ENCODE measurements around the gene EXOSC5.

GRCh38 chr19:41376998-41377365 is 20.2 kb downstream of the EXOSC5 start:
- TF ChIP-seq BHLHE40 (IDR thresholded peaks at IDR 0.05; ENCODE audit: borderline replicate concordance) (no peak), CTBP1 (IDR thresholded peaks at IDR 0.05; ENCODE audit: borderline replicate concordance) (no peak), FOXM1 (IDR thresholded peaks at IDR 0.05; ENCODE audit: borderline replicate concordance) (no peak), TARDBP (IDR thresholded peaks at IDR 0.05) (no peak), ELF4 (IDR thresholded peaks at IDR 0.05) (no peak), ARNT (IDR thresholded peaks at IDR 0.05) (no peak), SUZ12 (IDR thresholded peaks at IDR 0.05) (no peak), FOXA1 (IDR thresholded peaks at IDR 0.05) (no peak), SP1 (IDR thresholded peaks at IDR 0.05) (no peak), ZNF384 (IDR thresholded peaks at IDR 0.05) (no peak), FOXK2 (IDR thresholded peaks at IDR 0.05) (no peak), LEF1 (IDR thresholded peaks at IDR 0.05; ENCODE audit: borderline replicate concordance) (no peak)

Data from HEK293T (cell line).